Aortic smooth muscle cell (primary cell): ENCODE data around the gene GFI1. TPM values are rescaled to one million over a fixed set of nuclear protein-coding genes. Genes with fewer than 3 reads are reported as not detected.

ENCODE experiments used
- total RNA-seq: library from RNA; depleted of rRNA; stranded (reverse); fragments of >200 nt; gene quantifications from 2 replicates; pipeline ENCODE4 v1.2.3, GENCODE V29; 2014

The GFI1 gene
- 0.13 and 0.19 TPM in 2 replicates for total RNA-seq

GRCh38 chr1:92486251-92487077, at the start of gene GFI1:
Gene GFI1, minus strand, starts transcription at chr1:92486925. Its CDS starts 3,438 bp downstream, at chr1:92483487.

Other genes with a start within 250 kb of the GFI1 start
- gene GLMN, start 187.9 kb downstream of the GFI1 start, total RNA-seq, result 6.5 and 7.0 TPM in 2 replicates
- gene RPAP2, start 187.9 kb downstream of the GFI1 start, total RNA-seq, result 3.8 and 9.0 TPM in 2 replicates